ENCODE data around the gene GDNF. TPM values are rescaled to one million over a fixed set of nuclear protein-coding genes. Genes with fewer than 3 reads are reported as not detected.

Gene GDNF
- total and polyA plus RNA-seq, 2 experiments from 2014 or later, result 0.13 to 0.17 TPM

- Histone ChIP-seq H3K4me2 (no peak overlapping the region), H3F3A (replicated peaks; ENCODE audit: low read depth) (no peaks in the 10 kb centered on the region), H4K20me1 (replicated peaks; ENCODE audit: insufficient read depth) (no peaks in the 10 kb centered on the region), H3K27ac (ENCODE audit: low read depth) (no peak overlapping the region), H3K27me3 (ENCODE audit: insufficient read depth) (no peaks in the 10 kb centered on the region), H3K36me3 (ENCODE audit: insufficient read depth) (no peaks in the 10 kb centered on the region), H2AFZ (peak overlapping the region; percentile 72), H3K4me1 (ENCODE audit: insufficient read depth) (no peaks in the 10 kb centered on the region), H3K79me2 (replicated peaks; ENCODE audit: insufficient read depth) (no peaks in the 10 kb centered on the region), H3K9me2 (ENCODE audit: insufficient read depth) (peaks cover 4% of the 10 kb centered on the region; the same call in 1 of the 2 replicates), H3K4me3 (no peak overlapping the region)
- TF ChIP-seq EZH2 (IDR thresholded peaks at IDR 0.05; ENCODE audit: low read depth, unreplicated experiment), result no peak
- no peak for TF ChIP-seq ZNF114 (CRISPR knock-in tag; IDR thresholded peaks at IDR 0.05)
- no peak for TF ChIP-seq CTCF (conservative IDR thresholded peaks at IDR 0.05; ENCODE audit: low read depth in 2 of 2)
- TF ChIP-seq ZNF462 (CRISPR knock-in tag; IDR thresholded peaks at IDR 0.05), result no peak
- TF ChIP-seq POLR2AphosphoS5 (IDR thresholded peaks at IDR 0.05; ENCODE audit: low read depth), result no peak
- TF ChIP-seq ZNF331 (CRISPR knock-in tag; IDR thresholded peaks at IDR 0.05; ENCODE audit: low read depth), result no peak
- TF ChIP-seq JUNB (IDR thresholded peaks at IDR 0.05; ENCODE audit: unreplicated experiment), result no peak
- no peak for TF ChIP-seq EZH2phosphoT487 (IDR thresholded peaks at IDR 0.05; ENCODE audit: unreplicated experiment)
- TF ChIP-seq ETS1 (IDR thresholded peaks at IDR 0.05), result no peak
- Mint-ChIP-seq H3K27ac (no peak overlapping the region), H3K9me3 (peaks cover 22% of the 10 kb centered on the region), H3K27me3 (ENCODE audit: insufficient read depth, low read depth, poor library complexity) (peaks cover 2% of the 10 kb centered on the region), H3K4me1 (0 out of 3 replicates have a peak, but pooled peaks cover 2% of the 10 kb centered on the region), H3K36me3 (ENCODE audit: low read depth) (peaks cover 16% of the 10 kb centered on the region; the same call in 2 of the 3 replicates), H3K4me3 (no peak overlapping the region)
- no peak for ATAC-seq
- DNase-seq (ENCODE audit: low spot score), result no peak
Observed at GRCh38 chr5:37777432-37778130, 62.3 kb downstream of the GDNF start.
